Endothelial cell (in vitro differentiated cells): ENCODE results near the gene HRK. TPM values are rescaled to one million over a fixed set of nuclear protein-coding genes. Genes with fewer than 3 reads are reported as not detected.

ENCODE experiments used
- DNase-seq: peaks from one replicate; pipeline ENCODE4 v3.0.0; 2021; ENCODE audit warnings: low spot score
- H3K27ac Mint-ChIP-seq: one replicate; pipeline ENCODE4 v1.8.0; 2021; ENCODE audit warnings: mixed read lengths, inconsistent platforms; ENCODE audit not compliant: unreplicated experiment
- H3K27me3 Mint-ChIP-seq: one replicate; pipeline ENCODE4 v1.8.0; 2021; ENCODE audit warnings: mild to moderate bottlenecking, moderate library complexity, mixed read lengths, inconsistent platforms; ENCODE audit not compliant: unreplicated experiment
- H3K36me3 Mint-ChIP-seq: one replicate; pipeline ENCODE4 v1.8.0; 2021; ENCODE audit warnings: mild to moderate bottlenecking, low read depth, mixed read lengths, inconsistent platforms; ENCODE audit not compliant: unreplicated experiment
- H3K4me1 Mint-ChIP-seq: one replicate; pipeline ENCODE4 v1.8.0; 2021; ENCODE audit warnings: mild to moderate bottlenecking, mixed read lengths, inconsistent platforms; ENCODE audit not compliant: unreplicated experiment
- H3K4me3 Mint-ChIP-seq: one replicate; pipeline ENCODE4 v1.8.0; 2021; ENCODE audit warnings: mild to moderate bottlenecking, mixed read lengths, inconsistent platforms; ENCODE audit not compliant: unreplicated experiment
- H3K9me3 Mint-ChIP-seq: one replicate; pipeline ENCODE4 v1.8.0; 2021; ENCODE audit warnings: mixed read lengths, inconsistent platforms; ENCODE audit not compliant: unreplicated experiment
- CTCF ChIP-seq: fragments of 200-600 bp; sonication (generic); IDR thresholded peaks from one replicate; pipeline ENCODE4 v1.5.0; 2021; ENCODE audit warnings: antibody characterized with exemption; ENCODE audit not compliant: unreplicated experiment
- long read RNA-seq: library from polyadenylated mRNA; unstranded; transcript quantifications from one replicate; pipeline ENCODE4 v2.0.0, GENCODE V29; 2020; ENCODE audit not compliant: unreplicated experiment
- total RNA-seq: library from RNA; stranded (reverse); fragmentation: NEBNext Ultra II Directional; extraction: Animal tissue kit (Norgen Biotek cat#: 25700); gene quantifications from one replicate; pipeline ENCODE4 v1.2.1, GENCODE V29; 2021; ENCODE audit not compliant: unreplicated experiment

Gene HRK
- 0.10 TPM for total RNA-seq
- long read RNA-seq, result 0 reads

- no peak for TF ChIP-seq CTCF
- Mint-ChIP-seq H3K27me3 (peaks cover 26% of the 10 kb centered on the region), H3K4me1 (peaks cover 19% of the 10 kb centered on the region), H3K36me3 (peaks cover 9% of the 10 kb centered on the region), H3K9me3 (no peaks in the 10 kb centered on the region), H3K4me3 (peak within 1 kb of the TSS; percentile 93), H3K27ac (peak within 1 kb of the TSS; percentile 68)
- no peak for DNase-seq
Observed at GRCh38 chr12:116881325-116881876, at the start of gene HRK. HRK (minus strand) TSS chr12:116881441; CDS start chr12:116881307, 134 bp downstream.

GRCh38 chr12:116929885-116930284, 48.6 kb upstream of the HRK start:
- Mint-ChIP-seq H3K4me3 (no peak overlapping the region), H3K4me1 (peaks cover 16% of the 10 kb centered on the region), H3K27me3 (no peaks in the 10 kb centered on the region), H3K36me3 (peaks cover 3% of the 10 kb centered on the region), H3K27ac (no peak overlapping the region), H3K9me3 (no peaks in the 10 kb centered on the region)
- no peak for DNase-seq
- TF ChIP-seq CTCF, result no peak

GRCh38 chr12:116928504-116928903, 47.3 kb upstream of the HRK start:
- H3K27ac Mint-ChIP-seq, result no peak overlapping the region
- peaks cover 9% of the 10 kb centered on the region for H3K4me1 Mint-ChIP-seq
- H3K4me3 Mint-ChIP-seq, result no peak overlapping the region
- no peak for DNase-seq
- no peak for TF ChIP-seq CTCF
- H3K36me3 Mint-ChIP-seq, result peaks cover 3% of the 10 kb centered on the region
- no peaks in the 10 kb centered on the region for H3K9me3 Mint-ChIP-seq
- H3K27me3 Mint-ChIP-seq, result no peaks in the 10 kb centered on the region

- no peaks in the 10 kb centered on the region for H3K27me3 Mint-ChIP-seq
- no peak for DNase-seq
- no peak overlapping the region for H3K27ac Mint-ChIP-seq
- H3K4me1 Mint-ChIP-seq, result peaks cover 9% of the 10 kb centered on the region
- no peak overlapping the region for H3K4me3 Mint-ChIP-seq
- H3K9me3 Mint-ChIP-seq, result no peaks in the 10 kb centered on the region
- H3K36me3 Mint-ChIP-seq, result peaks cover 3% of the 10 kb centered on the region
- TF ChIP-seq CTCF, result no peak
Observed at GRCh38 chr12:116927244-116927940, 46.2 kb upstream of the HRK start.
